ENCODE measurements around the gene YRDC.

YRDC gene, protein sequence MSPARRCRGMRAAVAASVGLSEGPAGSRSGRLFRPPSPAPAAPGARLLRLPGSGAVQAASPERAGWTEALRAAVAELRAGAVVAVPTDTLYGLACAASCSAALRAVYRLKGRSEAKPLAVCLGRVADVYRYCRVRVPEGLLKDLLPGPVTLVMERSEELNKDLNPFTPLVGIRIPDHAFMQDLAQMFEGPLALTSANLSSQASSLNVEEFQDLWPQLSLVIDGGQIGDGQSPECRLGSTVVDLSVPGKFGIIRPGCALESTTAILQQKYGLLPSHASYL

DNA sequence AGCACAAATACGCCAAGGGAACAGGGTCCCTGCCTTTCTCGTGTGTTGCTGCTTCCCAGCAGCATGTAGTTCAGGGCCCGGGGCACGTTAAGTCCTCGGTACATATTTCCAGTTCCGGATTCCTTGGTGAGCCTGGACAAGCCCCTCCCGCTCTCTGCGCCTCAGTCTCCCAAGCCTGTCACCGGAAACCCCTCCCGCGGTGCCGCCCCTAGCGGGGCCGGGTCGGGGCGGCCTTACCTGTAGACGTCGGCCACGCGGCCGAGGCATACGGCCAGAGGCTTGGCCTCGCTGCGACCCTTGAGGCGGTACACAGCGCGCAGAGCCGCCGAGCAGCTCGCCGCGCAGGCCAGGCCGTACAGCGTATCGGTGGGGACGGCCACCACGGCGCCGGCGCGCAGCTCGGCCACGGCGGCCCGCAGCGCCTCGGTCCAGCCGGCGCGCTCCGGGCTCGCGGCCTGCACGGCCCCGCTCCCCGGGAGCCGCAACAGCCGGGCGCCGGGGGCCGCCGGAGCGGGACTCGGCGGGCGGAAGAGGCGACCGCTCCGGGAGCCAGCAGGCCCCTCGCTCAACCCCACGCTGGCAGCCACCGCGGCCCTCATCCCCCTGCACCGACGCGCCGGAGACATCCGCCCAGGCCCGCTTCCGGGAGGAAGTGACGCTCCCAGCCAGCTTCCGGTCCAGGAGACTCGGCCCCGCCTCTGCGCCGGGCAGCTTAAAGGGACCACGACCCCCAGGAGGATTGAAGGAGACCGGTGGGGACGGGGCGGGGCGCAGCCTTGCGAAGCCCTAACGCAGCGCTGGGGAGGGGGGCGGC lies at the start of gene YRDC, which contains the start of gene C1orf122:
TSS of gene YRDC (minus strand) at position 654 of the 814 bp plus-strand sequence. CDS start at position 626, 28 bp downstream.
TSS of gene C1orf122 (plus strand) at position 236 of the 814 bp plus-strand sequence. CDS start 615 bp downstream, outside the sequence.
- Mint-ChIP-seq H3K36me3 (ENCODE audit: low read depth) (peaks cover 35% of the 10 kb centered on the region), H3K4me3 (peak within 1 kb of the TSS; percentile 92), H3K27ac (peak within 1 kb of the TSS; percentile 93), H3K27me3 (ENCODE audit: low read depth, poor library complexity) (no peaks in the 10 kb centered on the region), H3K9me3 (no peaks in the 10 kb centered on the region), H3K4me1 (peaks cover 24% of the 10 kb centered on the region)
- DNase-seq, result peak; percentile 96
- TF ChIP-seq, protein P1, sequence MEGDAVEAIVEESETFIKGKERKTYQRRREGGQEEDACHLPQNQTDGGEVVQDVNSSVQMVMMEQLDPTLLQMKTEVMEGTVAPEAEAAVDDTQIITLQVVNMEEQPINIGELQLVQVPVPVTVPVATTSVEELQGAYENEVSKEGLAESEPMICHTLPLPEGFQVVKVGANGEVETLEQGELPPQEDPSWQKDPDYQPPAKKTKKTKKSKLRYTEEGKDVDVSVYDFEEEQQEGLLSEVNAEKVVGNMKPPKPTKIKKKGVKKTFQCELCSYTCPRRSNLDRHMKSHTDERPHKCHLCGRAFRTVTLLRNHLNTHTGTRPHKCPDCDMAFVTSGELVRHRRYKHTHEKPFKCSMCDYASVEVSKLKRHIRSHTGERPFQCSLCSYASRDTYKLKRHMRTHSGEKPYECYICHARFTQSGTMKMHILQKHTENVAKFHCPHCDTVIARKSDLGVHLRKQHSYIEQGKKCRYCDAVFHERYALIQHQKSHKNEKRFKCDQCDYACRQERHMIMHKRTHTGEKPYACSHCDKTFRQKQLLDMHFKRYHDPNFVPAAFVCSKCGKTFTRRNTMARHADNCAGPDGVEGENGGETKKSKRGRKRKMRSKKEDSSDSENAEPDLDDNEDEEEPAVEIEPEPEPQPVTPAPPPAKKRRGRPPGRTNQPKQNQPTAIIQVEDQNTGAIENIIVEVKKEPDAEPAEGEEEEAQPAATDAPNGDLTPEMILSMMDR (IDR thresholded peaks at IDR 0.05), result no peak

DNA sequence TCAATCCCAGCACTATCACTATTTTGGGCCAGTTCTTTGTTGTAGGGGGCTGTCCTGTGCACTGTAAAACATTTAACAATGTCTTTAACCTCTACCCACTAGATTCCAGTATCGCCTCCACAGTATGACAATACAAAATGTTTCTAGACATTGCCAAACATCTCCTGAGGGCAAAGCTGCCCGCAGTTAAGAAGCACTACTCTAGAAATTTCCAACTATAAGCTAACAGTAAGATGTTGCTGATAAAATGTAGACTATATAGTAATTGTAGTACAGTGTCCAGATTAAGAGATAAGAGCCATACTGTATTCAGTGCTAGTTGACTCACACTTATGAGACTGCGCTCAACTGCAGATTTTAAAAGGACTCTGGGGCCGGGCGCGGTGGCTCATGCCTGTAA lies 46.4 kb upstream of the YRDC start:
- Mint-ChIP-seq H3K9me3 (no peaks in the 10 kb centered on the region), H3K4me1 (peaks cover 23% of the 10 kb centered on the region), H3K36me3 (ENCODE audit: low read depth) (peaks cover 33% of the 10 kb centered on the region), H3K27me3 (ENCODE audit: low read depth, poor library complexity) (no peaks in the 10 kb centered on the region), H3K27ac (no peak overlapping the region), H3K4me3 (no peak overlapping the region)
- TF ChIP-seq, protein P1 (IDR thresholded peaks at IDR 0.05), result no peak
- DNase-seq, result no peak

DNA sequence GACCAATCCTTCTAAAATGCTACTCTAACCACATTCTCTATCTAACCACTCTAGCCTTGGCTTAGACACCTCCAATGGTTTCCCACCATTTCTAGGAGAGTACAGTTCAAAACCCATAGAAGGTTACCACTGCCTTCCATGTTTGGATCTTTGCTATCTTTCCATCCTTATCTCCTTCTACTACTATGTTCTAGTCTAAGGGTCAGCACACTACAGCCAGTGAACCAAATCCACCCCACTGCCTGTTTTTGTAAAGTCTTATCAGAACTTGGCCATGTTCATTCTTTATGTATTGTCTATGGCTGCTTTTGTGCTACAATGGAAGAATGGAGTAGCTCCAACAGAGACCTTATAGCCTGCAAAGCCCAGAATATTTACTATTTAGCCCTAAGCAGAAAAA lies 45.1 kb upstream of the YRDC start:
- Mint-ChIP-seq H3K4me1 (peaks cover 16% of the 10 kb centered on the region), H3K9me3 (no peaks in the 10 kb centered on the region), H3K27me3 (ENCODE audit: low read depth, poor library complexity) (no peaks in the 10 kb centered on the region), H3K4me3 (no peak overlapping the region), H3K36me3 (ENCODE audit: low read depth) (peaks cover 33% of the 10 kb centered on the region), H3K27ac (no peak overlapping the region)
- DNase-seq, result no peak
- TF ChIP-seq, protein P1 (IDR thresholded peaks at IDR 0.05), result no peak

DNA sequence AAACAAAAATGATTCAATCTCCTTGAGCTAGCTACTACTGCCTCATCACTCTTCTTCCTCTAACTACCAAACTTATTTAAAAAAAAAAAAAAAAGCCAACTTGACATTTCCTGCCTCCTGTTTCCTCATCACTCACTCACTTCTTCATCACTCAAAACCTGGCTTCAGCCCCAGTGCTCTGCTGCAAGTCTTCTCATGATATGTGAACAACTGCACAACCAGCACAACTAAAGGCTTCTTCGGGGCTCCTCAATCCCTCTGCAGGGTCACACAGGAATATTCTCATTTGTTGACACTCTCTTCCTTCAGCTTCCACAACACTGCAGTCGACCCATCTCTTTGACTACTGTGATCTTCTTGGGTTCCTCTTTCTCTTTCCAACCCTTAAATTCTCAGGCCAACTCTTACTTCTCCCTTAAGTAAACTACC lies 43.8 kb upstream of the YRDC start:
- Mint-ChIP-seq H3K4me3 (no peak overlapping the region), H3K9me3 (no peaks in the 10 kb centered on the region), H3K27ac (no peak overlapping the region), H3K36me3 (ENCODE audit: low read depth) (peaks cover 24% of the 10 kb centered on the region), H3K27me3 (ENCODE audit: low read depth, poor library complexity) (no peaks in the 10 kb centered on the region), H3K4me1 (peaks cover 4% of the 10 kb centered on the region)
- TF ChIP-seq, protein P1 (IDR thresholded peaks at IDR 0.05), result no peak
- DNase-seq, result no peak

DNA sequence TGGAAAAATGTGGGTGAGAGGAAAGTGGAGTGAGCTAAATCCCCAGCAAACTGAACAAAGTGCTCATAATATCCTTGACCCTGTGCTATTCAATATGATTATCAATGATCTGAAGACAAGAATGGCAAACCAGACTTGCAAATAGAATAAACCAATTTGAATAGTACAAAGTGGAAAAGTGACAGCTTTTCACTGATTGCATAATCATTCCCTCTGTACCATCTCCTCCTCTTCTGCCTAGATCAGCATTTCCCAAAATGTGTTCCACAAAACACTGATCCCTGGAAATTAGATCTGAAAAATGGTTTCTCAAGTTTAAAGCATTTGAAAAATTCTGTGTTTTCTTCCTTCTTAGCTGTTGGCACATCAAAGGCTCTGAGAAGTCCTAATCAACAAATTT lies 43.3 kb upstream of the YRDC start:
- H3K27me3 Mint-ChIP-seq (ENCODE audit: low read depth, poor library complexity), result no peaks in the 10 kb centered on the region
- no peak for DNase-seq
- H3K27ac Mint-ChIP-seq, result no peak overlapping the region
- peaks cover 21% of the 10 kb centered on the region for H3K36me3 Mint-ChIP-seq (ENCODE audit: low read depth)
- H3K4me3 Mint-ChIP-seq, result no peak overlapping the region
- no peaks in the 10 kb centered on the region for H3K9me3 Mint-ChIP-seq
- peaks cover 4% of the 10 kb centered on the region for H3K4me1 Mint-ChIP-seq
- TF ChIP-seq, protein P1 (IDR thresholded peaks at IDR 0.05), result no peak
